A549 (cell line): ENCODE measurements around the gene OTC.

Experiments used
- CBX2 ChIP-seq: fragments of 200-600 bp; sonication (generic); IDR thresholded peaks from 2 replicates; pipeline ENCODE4 v1.6.1; 2016; ENCODE audit warnings: low read depth, mild to moderate bottlenecking, borderline replicate concordance
- CTCF ChIP-seq: fragments of >200 bp; sonication (Bioruptor Twin); formaldehyde crosslinking; IDR thresholded peaks from 3 replicates; pipeline ENCODE4 v1.5.1; 2016
- ELK1 ChIP-seq: fragments of 150-350 bp; IDR thresholded peaks from 2 replicates; pipeline ENCODE4 v1.6.1; 2014; ENCODE audit warnings: low read depth, mild to moderate bottlenecking, low read length
- MAFK ChIP-seq: fragments of 450-650 bp; IDR thresholded peaks from 2 replicates; pipeline ENCODE4 v1.6.1; 2014; ENCODE audit not compliant: partially characterized antibody
- MAX ChIP-seq: IDR thresholded peaks from 2 replicates; pipeline ENCODE4 v1.6.1; 2012
- MYC ChIP-seq: IDR thresholded peaks from 2 replicates; pipeline ENCODE4 v1.6.1; 2012; ENCODE audit warnings: mild to moderate bottlenecking, inconsistent platforms, low read length, improper control_type of control experiment, borderline replicate concordance
- NR3C1 ChIP-seq: fragments of >200 bp; sonication (Bioruptor Twin); formaldehyde crosslinking; IDR thresholded peaks from 3 replicates; pipeline ENCODE4 v1.6.1; 2017
- POLR2A ChIP-seq: IDR thresholded peaks from 2 replicates; pipeline ENCODE4 v1.6.1; 2012; ENCODE audit warnings: mild to moderate bottlenecking, low read length
- RAD21 ChIP-seq, 2 experiments: fragments of >200 bp in 1 of 2; sonication (Bioruptor Twin) in 1 of 2; formaldehyde crosslinking in 1 of 2; IDR thresholded peaks in 1 of 2; conservative IDR thresholded peaks in 1 of 2; 2 replicates in 1 of 2; 3 replicates in 1 of 2; pipeline ENCODE4 v1.6.1; 2012 to 2018; ENCODE audit warnings: inconsistent platforms in 1 of 2
- SMC3 ChIP-seq: fragments of >200 bp; sonication (Bioruptor Twin); formaldehyde crosslinking; IDR thresholded peaks from 3 replicates; pipeline ENCODE4 v1.6.1; 2018; ENCODE audit warnings: inconsistent platforms
- TP53 ChIP-seq: fragments of 250-450 bp; sonication (Bioruptor Pico); IDR thresholded peaks from 2 replicates; pipeline ENCODE4 v1.5.0; 2021; ENCODE audit warnings: mild to moderate bottlenecking, moderate library complexity

GRCh38 chrX:38336538-38337240 is 15.7 kb upstream of the OTC start:
- no peak for TF ChIP-seq MAX
- TF ChIP-seq SMC3: no peak
- no peak for TF ChIP-seq CTCF
- TF ChIP-seq ELK1: no peak
- TF ChIP-seq CBX2: no peak
- no peak for TF ChIP-seq NR3C1
- no peak for TF ChIP-seq RAD21 (conservative IDR thresholded peaks at IDR 0.05 in 1 of 2, IDR thresholded peaks at IDR 0.05 in 1 of 2)
- TF ChIP-seq TP53: no peak
- TF ChIP-seq MYC: no peak
- no peak for TF ChIP-seq MAFK
- no peak for TF ChIP-seq POLR2A
